ENCODE measurements around the gene OGG1. TPM values are rescaled to one million over a fixed set of nuclear protein-coding genes. Genes with fewer than 3 reads are reported as not detected.
A peak's percentile ranks its signal among the peaks of the same experiment; 100 is the strongest.

Gene OGG1
- total and polyA plus RNA-seq, 9 of the 15 experiments (the other 6 are each of a cell fraction or from before 2014, with no cell fraction given) = 6.6 to 33.0 (median 24.4) TPM

DNA sequence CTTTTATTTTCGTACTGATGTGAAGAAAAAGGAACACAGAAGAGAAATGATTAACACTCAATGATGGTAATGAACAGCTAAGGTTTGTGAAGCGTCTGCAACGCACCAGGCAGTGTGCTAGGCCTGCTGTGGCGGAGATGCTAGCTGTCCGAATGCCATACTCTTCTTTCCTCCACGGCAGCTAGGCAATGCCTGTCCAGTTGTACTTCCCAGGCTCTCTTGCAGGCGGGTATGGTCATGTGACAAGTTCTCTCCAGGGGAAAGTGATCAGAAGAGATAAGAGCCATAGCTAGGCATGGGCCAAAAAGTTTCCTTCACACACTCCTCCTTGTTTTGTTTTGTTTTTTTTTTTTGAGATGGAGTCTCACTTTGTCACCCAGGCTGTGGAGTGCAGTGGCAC is 35.9 kb downstream of the OGG1 start (continued):
- no peak for TF ChIP-seq HNRNPUL1 (IDR thresholded peaks at IDR 0.05; ENCODE audit: low read length)
- no peak for TF ChIP-seq CREM (IDR thresholded peaks at IDR 0.05; ENCODE audit: low read depth)
- TF ChIP-seq, protein P1, sequence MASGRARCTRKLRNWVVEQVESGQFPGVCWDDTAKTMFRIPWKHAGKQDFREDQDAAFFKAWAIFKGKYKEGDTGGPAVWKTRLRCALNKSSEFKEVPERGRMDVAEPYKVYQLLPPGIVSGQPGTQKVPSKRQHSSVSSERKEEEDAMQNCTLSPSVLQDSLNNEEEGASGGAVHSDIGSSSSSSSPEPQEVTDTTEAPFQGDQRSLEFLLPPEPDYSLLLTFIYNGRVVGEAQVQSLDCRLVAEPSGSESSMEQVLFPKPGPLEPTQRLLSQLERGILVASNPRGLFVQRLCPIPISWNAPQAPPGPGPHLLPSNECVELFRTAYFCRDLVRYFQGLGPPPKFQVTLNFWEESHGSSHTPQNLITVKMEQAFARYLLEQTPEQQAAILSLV (tag; IDR thresholded peaks at IDR 0.05) = no peak
- TF ChIP-seq PHF8 (IDR thresholded peaks at IDR 0.05; ENCODE audit: borderline replicate concordance, low read length) = no peak
- TF ChIP-seq PYGO2 (tag; IDR thresholded peaks at IDR 0.05) = no peak
- TF ChIP-seq, protein P2, sequence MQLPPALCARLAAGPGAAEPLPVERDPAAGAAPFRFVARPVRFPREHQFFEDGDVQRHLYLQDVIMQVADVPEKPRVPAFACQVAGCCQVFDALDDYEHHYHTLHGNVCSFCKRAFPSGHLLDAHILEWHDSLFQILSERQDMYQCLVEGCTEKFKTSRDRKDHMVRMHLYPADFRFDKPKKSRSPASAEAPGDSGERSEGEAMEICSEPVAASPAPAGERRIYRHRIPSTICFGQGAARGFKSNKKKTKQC (CRISPR knock-in tag; IDR thresholded peaks at IDR 0.05) = no peak
- TF ChIP-seq NR2C1 (IDR thresholded peaks at IDR 0.05) = no peak
- TF ChIP-seq NR2C1 (tag; IDR thresholded peaks at IDR 0.05) = no peak
- no peak for TF ChIP-seq CHD4 (IDR thresholded peaks at IDR 0.05; ENCODE audit: insufficient read depth, insufficient replicate concordance, low read depth, low read length, poor library complexity, severe bottlenecking)
- no peak for TF ChIP-seq CSDE1 (IDR thresholded peaks at IDR 0.05)
- TF ChIP-seq PTTG1 (tag; IDR thresholded peaks at IDR 0.05; ENCODE audit: low read depth) = no peak
- TF ChIP-seq RBM15 (IDR thresholded peaks at IDR 0.05; ENCODE audit: insufficient read depth, low read length) = no peak
- TF ChIP-seq TEAD4 (IDR thresholded peaks at IDR 0.05; ENCODE audit: low read length) = 0 out of 2 replicates have a peak, but pooled peaks have one; percentile 20
- TF ChIP-seq TEAD4 (CRISPR knock-in tag; IDR thresholded peaks at IDR 0.05; ENCODE audit: borderline replicate concordance) = no peak
- TF ChIP-seq TBL1XR1 (IDR thresholded peaks at IDR 0.05; ENCODE audit: low read length in 2 of 2) = no peak
- TF ChIP-seq RAD21 (CRISPR knock-in tag; conservative IDR thresholded peaks at IDR 0.05 in 1 of 2, IDR thresholded peaks at IDR 0.05 in 1 of 2) = no peak
- no peak for TF ChIP-seq ZNF785 (CRISPR knock-in tag; IDR thresholded peaks at IDR 0.05)
- no peak for TF ChIP-seq NBN (IDR thresholded peaks at IDR 0.05; ENCODE audit: low read depth)
- no peak for TF ChIP-seq POLR2B (IDR thresholded peaks at IDR 0.05; ENCODE audit: low read depth, partially characterized antibody)
- TF ChIP-seq, protein P3, sequence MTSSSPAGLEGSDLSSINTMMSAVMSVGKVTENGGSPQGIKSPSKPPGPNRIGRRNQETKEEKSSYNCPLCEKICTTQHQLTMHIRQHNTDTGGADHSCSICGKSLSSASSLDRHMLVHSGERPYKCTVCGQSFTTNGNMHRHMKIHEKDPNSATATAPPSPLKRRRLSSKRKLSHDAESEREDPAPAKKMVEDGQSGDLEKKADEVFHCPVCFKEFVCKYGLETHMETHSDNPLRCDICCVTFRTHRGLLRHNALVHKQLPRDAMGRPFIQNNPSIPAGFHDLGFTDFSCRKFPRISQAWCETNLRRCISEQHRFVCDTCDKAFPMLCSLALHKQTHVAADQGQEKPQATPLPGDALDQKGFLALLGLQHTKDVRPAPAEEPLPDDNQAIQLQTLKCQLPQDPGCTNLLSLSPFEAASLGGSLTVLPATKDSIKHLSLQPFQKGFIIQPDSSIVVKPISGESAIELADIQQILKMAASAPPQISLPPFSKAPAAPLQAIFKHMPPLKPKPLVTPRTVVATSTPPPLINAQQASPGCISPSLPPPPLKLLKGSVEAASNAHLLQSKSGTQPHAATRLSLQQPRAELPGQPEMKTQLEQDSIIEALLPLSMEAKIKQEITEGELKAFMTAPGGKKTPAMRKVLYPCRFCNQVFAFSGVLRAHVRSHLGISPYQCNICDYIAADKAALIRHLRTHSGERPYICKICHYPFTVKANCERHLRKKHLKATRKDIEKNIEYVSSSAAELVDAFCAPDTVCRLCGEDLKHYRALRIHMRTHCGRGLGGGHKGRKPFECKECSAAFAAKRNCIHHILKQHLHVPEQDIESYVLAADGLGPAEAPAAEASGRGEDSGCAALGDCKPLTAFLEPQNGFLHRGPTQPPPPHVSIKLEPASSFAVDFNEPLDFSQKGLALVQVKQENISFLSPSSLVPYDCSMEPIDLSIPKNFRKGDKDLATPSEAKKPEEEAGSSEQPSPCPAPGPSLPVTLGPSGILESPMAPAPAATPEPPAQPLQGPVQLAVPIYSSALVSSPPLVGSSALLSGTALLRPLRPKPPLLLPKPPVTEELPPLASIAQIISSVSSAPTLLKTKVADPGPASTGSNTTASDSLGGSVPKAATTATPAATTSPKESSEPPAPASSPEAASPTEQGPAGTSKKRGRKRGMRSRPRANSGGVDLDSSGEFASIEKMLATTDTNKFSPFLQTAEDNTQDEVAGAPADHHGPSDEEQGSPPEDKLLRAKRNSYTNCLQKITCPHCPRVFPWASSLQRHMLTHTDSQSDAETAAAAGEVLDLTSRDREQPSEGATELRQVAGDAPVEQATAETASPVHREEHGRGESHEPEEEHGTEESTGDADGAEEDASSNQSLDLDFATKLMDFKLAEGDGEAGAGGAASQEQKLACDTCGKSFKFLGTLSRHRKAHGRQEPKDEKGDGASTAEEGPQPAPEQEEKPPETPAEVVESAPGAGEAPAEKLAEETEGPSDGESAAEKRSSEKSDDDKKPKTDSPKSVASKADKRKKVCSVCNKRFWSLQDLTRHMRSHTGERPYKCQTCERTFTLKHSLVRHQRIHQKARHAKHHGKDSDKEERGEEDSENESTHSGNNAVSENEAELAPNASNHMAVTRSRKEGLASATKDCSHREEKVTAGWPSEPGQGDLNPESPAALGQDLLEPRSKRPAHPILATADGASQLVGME (CRISPR knock-in tag; IDR thresholded peaks at IDR 0.05) = no peak
- no peak for TF ChIP-seq MCM3 (IDR thresholded peaks at IDR 0.05)
